ENCODE data around the gene PTPRE.
A peak's percentile ranks its signal among the peaks of the same experiment; 100 is the strongest.

The PTPRE gene

GRCh38 chr10:128064108-128064969 is 157.4 kb downstream of the PTPRE start:
- DNase-seq, result peak in 1 of 2 experiments; percentile 10

- DNase-seq, result no peak
Observed at GRCh38 chr10:128064970-128065580, 158.2 kb downstream of the PTPRE start.

GRCh38 chr10:128065881-128066534 is 159.1 kb downstream of the PTPRE start:
- no peak for DNase-seq

GRCh38 chr10:128066870-128067382 is 160.0 kb downstream of the PTPRE start:
- no peak for DNase-seq

- no peak for DNase-seq
Observed at GRCh38 chr10:128067691-128068397, 160.9 kb downstream of the PTPRE start.

GRCh38 chr10:128068398-128069285 is 161.7 kb downstream of the PTPRE start:
- DNase-seq, result no peak

- DNase-seq, result peak in 1 of 2 experiments; percentile 31
Observed at GRCh38 chr10:128069351-128070051, 162.6 kb downstream of the PTPRE start.

GRCh38 chr10:128070161-128070560 is 163.3 kb downstream of the PTPRE start:
- no peak for DNase-seq

GRCh38 chr10:128070721-128071416 is 164.0 kb downstream of the PTPRE start:
- DNase-seq, result no peak

GRCh38 chr10:128071417-128071782 is 164.5 kb downstream of the PTPRE start:
- DNase-seq, result no peak

GRCh38 chr10:128072046-128072445 is 165.1 kb downstream of the PTPRE start:
- no peak for DNase-seq

- no peak for DNase-seq
Observed at GRCh38 chr10:128072941-128073645, 166.2 kb downstream of the PTPRE start.

GRCh38 chr10:128073890-128074289 is 167.0 kb downstream of the PTPRE start:
- DNase-seq, result no peak

GRCh38 chr10:128074589-128074988 is 167.7 kb downstream of the PTPRE start:
- DNase-seq, result no peak

- no peak for DNase-seq
Observed at GRCh38 chr10:128077155-128077875, 170.4 kb downstream of the PTPRE start.

GRCh38 chr10:128078136-128078969 is 171.4 kb downstream of the PTPRE start:
- no peak for DNase-seq

- DNase-seq, result no peak
Observed at GRCh38 chr10:128080231-128080630, 173.3 kb downstream of the PTPRE start.

GRCh38 chr10:128080641-128081040 is 173.7 kb downstream of the PTPRE start:
- no peak for DNase-seq

Measured in SW 1271 (cell line).